CD4-positive, alpha-beta T cell (primary cell): ENCODE measurements around the gene IL15. TPM values are rescaled to one million over a fixed set of nuclear protein-coding genes. Genes with fewer than 3 reads are reported as not detected.
"Not testable (repeated sequence)": the region's sequence is repeated elsewhere in the genome, so short reads cannot be mapped to it uniquely, and the experiment has no call there.

ENCODE experiments used
- ATAC-seq: fragments of 200-7000 bp; cut with Tn5 transposase; one replicate; pipeline ENCODE4 v1.10.0; 2022; ENCODE audit warnings: mild to moderate bottlenecking; ENCODE audit not compliant: poor library complexity
- CTCF ChIA-PET: fragments of 350-600 bp; sonication (Branson Sonifier 250); formaldehyde crosslinking; loops from one replicate; lab custom pipeline; 2021; ENCODE audit warnings: antibody characterized with exemption, inconsistent platforms; lab: Charles Lee
- POLR2A ChIA-PET: fragments of 350-600 bp; sonication (Branson Sonifier 250); formaldehyde crosslinking; loops from one replicate; lab custom pipeline; 2021; ENCODE audit warnings: antibody characterized with exemption, inconsistent platforms; lab: Charles Lee
- DNase-seq, 14 experiments: peaks; one replicate each; pipeline ENCODE4 v3.0.0-alpha.2; 2013 to 2020; ENCODE audit warnings: mixed read lengths in 2 of 14
- H3K27ac ChIP-seq, 2 donors: one replicate each; pipeline versions ENCODE4 v1.5.1 to v1.7.0; 2013; ENCODE audit warnings: low read length in 2 of 2, low read depth in 1 of 2, mild to moderate bottlenecking in 1 of 2
- H3K27me3 ChIP-seq, 2 experiments: 1 replicate in 1 of 2; 2 replicates in 1 of 2; pipeline versions ENCODE4 v1.6.1 to v1.7.0; 2013; ENCODE audit warnings: low read length in 2 of 2, control low read depth in 1 of 2, mild to moderate bottlenecking in 1 of 2, moderate library complexity in 1 of 2; ENCODE audit not compliant: insufficient read depth in 2 of 2, control insufficient read depth in 1 of 2
- H3K36me3 ChIP-seq: one replicate; pipeline ENCODE4 v1.6.1; 2013; ENCODE audit warnings: low read length, control low read depth; ENCODE audit not compliant: insufficient read depth
- H3K4me1 ChIP-seq: one replicate; pipeline ENCODE4 v1.6.1; 2013; ENCODE audit warnings: low read length, control low read depth; ENCODE audit not compliant: insufficient read depth
- H3K4me3 ChIP-seq: one replicate; pipeline ENCODE4 v1.5.1; 2013; ENCODE audit warnings: mild to moderate bottlenecking, low read length, moderate library complexity
- H3K9me3 ChIP-seq, 2 experiments: 1 replicate in 1 of 2; 2 replicates in 1 of 2; pipeline versions ENCODE4 v1.6.1 to v1.7.0; 2013; ENCODE audit warnings: low read length in 2 of 2, mild to moderate bottlenecking in 2 of 2, control low read depth in 1 of 2, moderate library complexity in 1 of 2; ENCODE audit not compliant: control insufficient read depth in 1 of 2, insufficient read depth in 1 of 2
- H3K27ac Mint-ChIP-seq: one replicate; pipeline ENCODE4 v1.8.0; 2020; ENCODE audit warnings: mixed read lengths
- H3K27me3 Mint-ChIP-seq: one replicate; pipeline ENCODE4 v1.8.0; 2021; ENCODE audit warnings: mixed read lengths
- H3K36me3 Mint-ChIP-seq: one replicate; pipeline ENCODE4 v1.8.0; 2021; ENCODE audit warnings: low read depth, mixed read lengths
- H3K4me1 Mint-ChIP-seq: one replicate; pipeline ENCODE4 v1.8.0; 2021; ENCODE audit warnings: low read depth, mixed read lengths
- H3K4me3 Mint-ChIP-seq: one replicate; pipeline ENCODE4 v1.8.0; 2020; ENCODE audit warnings: mild to moderate bottlenecking, mixed read lengths
- H3K9me3 Mint-ChIP-seq: one replicate; pipeline ENCODE4 v1.8.0; 2020; ENCODE audit warnings: mixed read lengths
- intact Hi-C, 2 experiments: fragments of 100-400 bp; cut with DNase I in 1 of 2; cut with micrococcal nuclease in 1 of 2; formaldehyde crosslinking; loops; one replicate each; pipeline versions ENCODE4 v1.15.1 to v1.9.0; 2023 to 2025; cut with DNase I, micrococcal nuclease
- total RNA-seq, 174 experiments: library from RNA in 2 of 174; stranded (reverse) in 2 of 174; gene quantifications; one replicate each; pipeline ENCODE4 v1.2.3 and lab custom pipeline; 2021 to 2026
- TF ChIP-seq, protein P1 (sequence below): fragments of 200-600 bp; IDR thresholded peaks from one replicate; pipeline ENCODE4 v1.8.0; 2022; ENCODE audit warnings: antibody characterized with exemption, mild to moderate bottlenecking

The IL15 gene
- total RNA-seq, 2 experiments from 2014 or later = 0.60 to 1.3 TPM

DNA sequence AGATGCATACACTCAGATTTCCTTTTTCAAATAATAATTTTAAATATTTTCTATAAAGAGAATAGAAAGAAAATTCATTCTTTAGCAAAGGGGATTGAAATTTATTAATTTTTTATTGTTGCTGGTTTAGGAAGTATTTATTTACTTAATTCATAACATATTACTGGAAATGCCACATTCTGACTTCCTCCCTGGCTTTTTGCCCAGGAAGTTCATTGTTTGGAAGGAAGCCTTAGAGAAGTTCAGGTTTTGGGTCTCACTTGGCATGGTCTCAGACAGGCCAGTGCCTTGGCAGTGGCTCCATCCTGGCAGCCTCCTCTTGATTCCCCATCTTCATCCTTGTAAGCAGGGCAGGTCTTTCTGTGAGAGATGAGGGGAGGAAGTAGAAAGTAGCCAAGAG, 50.5 kb downstream of the IL15 start:
- DNase-seq (no peak), ATAC-seq (no peak)
- intact Hi-C loops = no loop called here
- H3K27me3 ChIP-seq = no peaks in the 10 kb centered on the region
- H3K4me1 ChIP-seq = no peaks in the 10 kb centered on the region
- ChIA-PET CTCF (no interaction called here), POLR2A (no interaction called here)
- H3K4me1 Mint-ChIP-seq = no peaks in the 10 kb centered on the region
- H3K4me3 Mint-ChIP-seq = no peak overlapping the region
- H3K27ac Mint-ChIP-seq = no peak overlapping the region
- no peaks in the 10 kb centered on the region for H3K27me3 Mint-ChIP-seq
- H3K27ac ChIP-seq = no peak overlapping the region
- peaks cover 0 to 5% of the 10 kb centered on the region in 2 experiments for H3K9me3 ChIP-seq
- TF ChIP-seq, protein P1, sequence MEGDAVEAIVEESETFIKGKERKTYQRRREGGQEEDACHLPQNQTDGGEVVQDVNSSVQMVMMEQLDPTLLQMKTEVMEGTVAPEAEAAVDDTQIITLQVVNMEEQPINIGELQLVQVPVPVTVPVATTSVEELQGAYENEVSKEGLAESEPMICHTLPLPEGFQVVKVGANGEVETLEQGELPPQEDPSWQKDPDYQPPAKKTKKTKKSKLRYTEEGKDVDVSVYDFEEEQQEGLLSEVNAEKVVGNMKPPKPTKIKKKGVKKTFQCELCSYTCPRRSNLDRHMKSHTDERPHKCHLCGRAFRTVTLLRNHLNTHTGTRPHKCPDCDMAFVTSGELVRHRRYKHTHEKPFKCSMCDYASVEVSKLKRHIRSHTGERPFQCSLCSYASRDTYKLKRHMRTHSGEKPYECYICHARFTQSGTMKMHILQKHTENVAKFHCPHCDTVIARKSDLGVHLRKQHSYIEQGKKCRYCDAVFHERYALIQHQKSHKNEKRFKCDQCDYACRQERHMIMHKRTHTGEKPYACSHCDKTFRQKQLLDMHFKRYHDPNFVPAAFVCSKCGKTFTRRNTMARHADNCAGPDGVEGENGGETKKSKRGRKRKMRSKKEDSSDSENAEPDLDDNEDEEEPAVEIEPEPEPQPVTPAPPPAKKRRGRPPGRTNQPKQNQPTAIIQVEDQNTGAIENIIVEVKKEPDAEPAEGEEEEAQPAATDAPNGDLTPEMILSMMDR = no peak
- no peak overlapping the region for H3K4me3 ChIP-seq
- H3K36me3 ChIP-seq = no peaks in the 10 kb centered on the region
- no peaks in the 10 kb centered on the region for H3K36me3 Mint-ChIP-seq
- no peaks in the 10 kb centered on the region for H3K9me3 Mint-ChIP-seq

DNA sequence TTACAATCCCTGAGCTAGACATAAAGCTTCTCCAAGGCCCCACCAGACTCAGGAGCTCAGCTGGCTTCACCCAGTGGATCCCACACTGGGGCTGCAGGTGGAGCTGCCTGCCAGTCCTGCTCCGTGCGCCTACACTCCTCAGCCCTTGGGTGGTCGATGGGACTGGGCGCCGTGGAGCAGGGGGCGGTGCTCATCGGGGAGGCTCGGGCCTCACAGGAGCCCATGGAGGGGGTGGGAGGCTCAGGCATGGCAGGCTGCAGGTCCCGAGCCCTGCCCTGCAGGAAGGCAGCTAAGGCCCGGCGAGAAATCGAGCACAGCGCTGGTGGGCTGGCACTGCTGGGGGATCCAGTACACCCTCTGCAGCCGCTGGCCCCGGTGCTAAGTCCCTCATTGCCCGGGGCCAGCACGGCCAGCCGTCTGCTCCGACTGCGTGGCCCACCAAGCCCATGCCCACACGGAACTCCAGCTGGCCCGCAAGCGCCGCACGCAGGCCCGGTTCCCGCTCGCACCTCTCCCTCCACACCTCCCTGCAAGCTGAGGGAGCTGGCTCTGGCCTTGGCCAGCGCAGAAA, 53.4 kb downstream of the IL15 start:
- H3K27ac Mint-ChIP-seq, H3K27ac ChIP-seq, H3K36me3 ChIP-seq, H3K9me3 Mint-ChIP-seq, intact Hi-C loops, DNase-seq, ATAC-seq, H3K36me3 Mint-ChIP-seq, CTCF ChIA-PET, H3K4me1 ChIP-seq, POLR2A ChIA-PET, H3K4me3 ChIP-seq, H3K9me3 ChIP-seq, H3K4me1 Mint-ChIP-seq, H3K27me3 ChIP-seq, H3K27me3 Mint-ChIP-seq, H3K4me3 Mint-ChIP-seq: not testable (repeated sequence)

DNA sequence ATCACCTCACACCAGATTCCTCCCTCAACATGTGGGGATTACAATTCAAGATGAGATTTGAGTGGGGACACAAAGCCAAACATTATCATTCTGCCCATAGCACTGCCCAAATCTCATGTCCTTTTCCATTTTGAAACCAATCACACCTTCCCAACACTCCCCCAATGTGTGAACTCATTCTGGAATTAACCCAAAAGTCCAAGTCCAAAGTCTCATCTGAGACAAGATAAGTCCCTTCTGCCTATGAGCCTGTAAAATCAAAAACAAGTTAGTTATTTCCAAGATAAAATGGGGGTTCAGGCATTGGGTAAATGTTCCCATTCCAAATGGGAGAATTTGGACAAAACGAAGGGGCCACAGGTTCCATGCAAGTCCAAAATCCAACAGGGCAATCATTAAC, 54.9 kb downstream of the IL15 start:
- H3K27ac Mint-ChIP-seq, H3K9me3 ChIP-seq, H3K27ac ChIP-seq, DNase-seq, H3K36me3 Mint-ChIP-seq, POLR2A ChIA-PET, H3K4me3 ChIP-seq, H3K4me3 Mint-ChIP-seq, ATAC-seq, H3K4me1 Mint-ChIP-seq, H3K36me3 ChIP-seq, intact Hi-C loops, H3K4me1 ChIP-seq, H3K9me3 Mint-ChIP-seq, CTCF ChIA-PET, H3K27me3 ChIP-seq, H3K27me3 Mint-ChIP-seq: not testable (repeated sequence)

DNA sequence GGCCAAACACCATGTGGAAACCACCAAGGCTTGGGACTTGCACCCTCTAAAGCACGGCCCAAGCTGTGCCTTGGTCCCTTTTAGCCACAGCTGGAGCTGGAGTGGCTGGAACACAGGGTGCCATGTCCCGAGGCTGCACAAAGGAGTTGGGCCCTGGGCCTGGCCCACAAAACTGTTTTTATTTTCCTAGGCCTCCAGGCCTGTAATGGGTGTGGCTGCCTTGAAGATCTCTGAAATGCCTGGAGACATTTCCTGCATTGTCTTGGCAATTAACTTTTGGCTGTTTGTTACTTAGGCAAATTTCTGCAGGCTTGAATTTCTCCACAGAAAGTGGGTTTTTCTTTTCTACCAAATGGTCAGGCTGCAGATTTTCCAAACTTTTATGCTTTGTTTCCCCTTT, 55.7 kb downstream of the IL15 start:
- TF ChIP-seq, protein P1 = no peak
- no peaks in the 10 kb centered on the region for H3K27me3 ChIP-seq
- no peak overlapping the region for H3K4me3 Mint-ChIP-seq
- CTCF ChIA-PET = no interaction called here
- no peak overlapping the region for H3K4me3 ChIP-seq
- no peak for ATAC-seq
- H3K27me3 Mint-ChIP-seq = no peaks in the 10 kb centered on the region
- no peaks in the 10 kb centered on the region for H3K9me3 Mint-ChIP-seq
- no peak overlapping the region for H3K27ac ChIP-seq
- H3K36me3 Mint-ChIP-seq = no peaks in the 10 kb centered on the region
- H3K4me1 Mint-ChIP-seq = no peaks in the 10 kb centered on the region
- H3K4me1 ChIP-seq = no peaks in the 10 kb centered on the region
- POLR2A ChIA-PET = no interaction called here
- peaks cover 0 to 5% of the 10 kb centered on the region in 2 experiments for H3K9me3 ChIP-seq
- no peak overlapping the region for H3K27ac Mint-ChIP-seq
- no peaks in the 10 kb centered on the region for H3K36me3 ChIP-seq
- no peak for DNase-seq
- intact Hi-C loops = no loop called here
